DOHH2 (cell line): ENCODE data around the gene RFWD3.

Experiments
- H3F3A ChIP-seq: fragments of 200-600 bp; sonication (generic), shearing (Covaris generic); 2 replicates; pipeline ENCODE4 v1.6.0; 2016; ENCODE audit warnings: antibody characterized with exemption, mild to moderate bottlenecking; ENCODE audit not compliant: control insufficient read depth, insufficient read depth
- H3K27ac ChIP-seq: fragments of 200-600 bp; sonication (generic); 2 replicates; pipeline ENCODE4 v1.5.1; 2014; ENCODE audit warnings: low read depth, mild to moderate bottlenecking, low read length, moderate library complexity
- H3K27me3 ChIP-seq: fragments of 200-600 bp; sonication (generic); 2 replicates; pipeline ENCODE4 v1.6.1; 2014; ENCODE audit warnings: mild to moderate bottlenecking, low read length, mixed read lengths; ENCODE audit not compliant: control insufficient read depth
- H3K36me3 ChIP-seq: fragments of 200-600 bp; sonication (generic); 2 replicates; pipeline ENCODE4 v1.6.1; 2014; ENCODE audit warnings: mild to moderate bottlenecking, low read length, moderate library complexity, mixed read lengths; ENCODE audit not compliant: control insufficient read depth
- H3K4me1 ChIP-seq: fragments of 200-600 bp; sonication (generic); 2 replicates; pipeline ENCODE4 v1.6.1; 2014; ENCODE audit warnings: mild to moderate bottlenecking, low read length, mixed read lengths; ENCODE audit not compliant: control insufficient read depth
- H3K4me2 ChIP-seq: fragments of 200-600 bp; sonication (generic); 2 replicates; pipeline ENCODE4 v1.6.0; 2014; ENCODE audit warnings: mild to moderate bottlenecking, low read length, moderate library complexity
- H3K4me3 ChIP-seq: fragments of 200-600 bp; sonication (generic); 2 replicates; pipeline ENCODE4 v1.5.1; 2014; ENCODE audit warnings: mild to moderate bottlenecking, low read length, mixed read lengths
- H3K79me2 ChIP-seq: fragments of 200-600 bp; sonication (generic); 2 replicates; pipeline ENCODE4 v1.6.1; 2014; ENCODE audit warnings: mild to moderate bottlenecking, low read length, mixed read lengths; ENCODE audit not compliant: control insufficient read depth
- H3K9me2 ChIP-seq: fragments of 200-600 bp; sonication (generic); replicated peaks from 2 replicates; pipeline ENCODE4 v1.6.1; 2014; ENCODE audit warnings: mild to moderate bottlenecking, low read length, mixed read lengths; ENCODE audit not compliant: control insufficient read depth
- H3K9me3 ChIP-seq: fragments of 200-600 bp; sonication (generic); 2 replicates; pipeline ENCODE4 v1.6.1; 2014; ENCODE audit warnings: antibody characterized with exemption, low read length, mixed read lengths; ENCODE audit not compliant: control insufficient read depth, insufficient read depth
- H4K20me1 ChIP-seq: fragments of 200-600 bp; sonication (generic); 2 replicates; pipeline ENCODE4 v1.6.0; 2014; ENCODE audit warnings: low read depth, mild to moderate bottlenecking, antibody characterized with exemption, low read length, moderate library complexity; ENCODE audit not compliant: control insufficient read depth, insufficient read depth
- CTCF ChIP-seq: fragments of 200-600 bp; sonication (generic); IDR thresholded peaks from one replicate; pipeline ENCODE4 v1.5.1; 2014; ENCODE audit warnings: antibody characterized with exemption, mild to moderate bottlenecking, low read depth, low read length; ENCODE audit not compliant: poor library complexity, severe bottlenecking
- EZH2phosphoT487 ChIP-seq: fragments of 200-600 bp; sonication (generic); IDR thresholded peaks from 2 replicates; pipeline ENCODE4 v1.6.1; 2017; ENCODE audit warnings: borderline replicate concordance, mild to moderate bottlenecking, antibody characterized with exemption, low read length, moderate library complexity, mixed read lengths

The RFWD3 gene

GRCh38 chr16:74633686-74634085 is 33.0 kb downstream of the RFWD3 start:
- Histone ChIP-seq H3K9me2 (no peaks in the 10 kb centered on the region), H3K79me2 (peaks cover 7% of the 10 kb centered on the region), H4K20me1 (no peaks in the 10 kb centered on the region), H3K9me3 (no peaks in the 10 kb centered on the region), H3K27ac (no peak overlapping the region), H3K36me3 (peaks cover 95% of the 10 kb centered on the region), H3K27me3 (no peaks in the 10 kb centered on the region), H3F3A (no peaks in the 10 kb centered on the region), H3K4me3 (no peak overlapping the region), H3K4me2 (no peak overlapping the region), H3K4me1 (no peaks in the 10 kb centered on the region)
- TF ChIP-seq CTCF, result no peak
- TF ChIP-seq EZH2phosphoT487, result no peak

- Histone ChIP-seq H4K20me1 (peaks cover 7% of the 10 kb centered on the region; the same call in 1 of the 2 replicates), H3K27ac (no peak overlapping the region), H3K79me2 (peaks cover 10% of the 10 kb centered on the region), H3K9me2 (no peaks in the 10 kb centered on the region), H3K9me3 (no peaks in the 10 kb centered on the region), H3K27me3 (no peaks in the 10 kb centered on the region), H3K4me2 (no peak overlapping the region), H3K36me3 (peaks cover 99% of the 10 kb centered on the region), H3F3A (no peaks in the 10 kb centered on the region), H3K4me3 (no peak overlapping the region), H3K4me1 (no peaks in the 10 kb centered on the region)
- no peak for TF ChIP-seq CTCF
- TF ChIP-seq EZH2phosphoT487, result no peak
Observed at GRCh38 chr16:74627506-74628220, 39.0 kb downstream of the RFWD3 start.

GRCh38 chr16:74626741-74627416 is 39.8 kb downstream of the RFWD3 start:
- no peak for TF ChIP-seq CTCF
- TF ChIP-seq EZH2phosphoT487, result no peak
- no peaks in the 10 kb centered on the region for H3F3A ChIP-seq
- no peak overlapping the region for H3K4me3 ChIP-seq
- no peaks in the 10 kb centered on the region for H3K9me2 ChIP-seq
- H3K4me2 ChIP-seq, result no peak overlapping the region
- no peaks in the 10 kb centered on the region for H3K4me1 ChIP-seq
- H3K36me3 ChIP-seq, result peaks cover 99% of the 10 kb centered on the region
- H4K20me1 ChIP-seq, result peaks cover 8% of the 10 kb centered on the region; the same call in 1 of the 2 replicates
- H3K79me2 ChIP-seq, result peaks cover 8% of the 10 kb centered on the region
- no peaks in the 10 kb centered on the region for H3K9me3 ChIP-seq
- H3K27me3 ChIP-seq, result no peaks in the 10 kb centered on the region
- H3K27ac ChIP-seq, result no peak overlapping the region
